T-helper 1 cell treated with Interleukin-12 subunit alpha and Interleukin-12 subunit beta and Interleukin-4 antibody, amounts not matched to agents 30 ng/mL and 1 ng/mL, for 36 hours (primary cell): ENCODE data around the gene GPRIN2. TPM values are rescaled to one million over a fixed set of nuclear protein-coding genes. Genes with fewer than 3 reads are reported as not detected.
"Not testable (repeated sequence)": the region's sequence is repeated elsewhere in the genome, so short reads cannot be mapped to it uniquely, and the experiment has no call there.

ENCODE experiments used
- intact Hi-C: fragments of 100-400 bp; cut with micrococcal nuclease; formaldehyde crosslinking; loops from one replicate; pipeline ENCODE4 v1.15.1; 2024
- total RNA-seq: library from RNA; stranded (reverse); gene quantifications from 2 replicates; pipeline ENCODE4 v1.2.3, GENCODE V29; 2022

Gene GPRIN2
- total RNA-seq, 1 donor from 2014 or later, result not detected

GRCh38 chr10:46538155-46538554 is 18.3 kb downstream of the GPRIN2 start:
- intact Hi-C loops, result no loop called here

- intact Hi-C loops, result no loop called here
These were observed 19.1 kb downstream of the GPRIN2 start for GRCh38 chr10:46537309-46537708.

GRCh38 chr10:46536781-46537180 is 19.7 kb downstream of the GPRIN2 start:
- intact Hi-C loops, result no loop called here

- intact Hi-C loops, result no loop called here
These were observed 20.3 kb downstream of the GPRIN2 start for GRCh38 chr10:46536171-46536570.

GRCh38 chr10:46534828-46535524 is 21.5 kb downstream of the GPRIN2 start:
- intact Hi-C loops, result no loop called here

GRCh38 chr10:46532256-46532655 is 24.2 kb downstream of the GPRIN2 start:
- intact Hi-C loops, result not testable (repeated sequence)

GRCh38 chr10:46530249-46531186 is 25.9 kb downstream of the GPRIN2 start:
- intact Hi-C loops, result loop anchor here (2.0 kb wide), 1 partner anchor 20 kb away; no protein-coding TSS in a partner anchor

- intact Hi-C loops, result loop anchor here (2.0 kb wide), 1 partner anchor 21 kb away; no protein-coding TSS in a partner anchor
These were observed 26.7 kb downstream of the GPRIN2 start for GRCh38 chr10:46529742-46530141.

- intact Hi-C loops, result no loop called here
These were observed 27.5 kb downstream of the GPRIN2 start for GRCh38 chr10:46528675-46529615.

- intact Hi-C loops, result no loop called here
These were observed 28.2 kb downstream of the GPRIN2 start for GRCh38 chr10:46528171-46528671.

GRCh38 chr10:46527241-46527811 is 29.1 kb downstream of the GPRIN2 start:
- intact Hi-C loops, result no loop called here

GRCh38 chr10:46526682-46527038 is 29.8 kb downstream of the GPRIN2 start:
- intact Hi-C loops, result no loop called here

- intact Hi-C loops, result no loop called here
These were observed 30.4 kb downstream of the GPRIN2 start for GRCh38 chr10:46525824-46526681.

GRCh38 chr10:46525177-46525823 is 31.2 kb downstream of the GPRIN2 start:
- intact Hi-C loops, result no loop called here

- intact Hi-C loops, result no loop called here
These were observed 31.8 kb downstream of the GPRIN2 start for GRCh38 chr10:46524472-46525176.

- intact Hi-C loops, result no loop called here
These were observed 32.4 kb downstream of the GPRIN2 start for GRCh38 chr10:46523962-46524471.

- intact Hi-C loops, result no loop called here
These were observed 33.1 kb downstream of the GPRIN2 start for GRCh38 chr10:46523119-46523961.
